HCT116 (cell line): ENCODE results near the gene FLVCR2. TPM values are rescaled to one million over a fixed set of nuclear protein-coding genes. Genes with fewer than 3 reads are reported as not detected.

ENCODE experiments used
- ATAC-seq: fragments of 200-7000 bp; cut with Tn5 transposase; 2 replicates; pipeline ENCODE4 v1.9.1; 2020; ENCODE audit warnings: mild to moderate bottlenecking, moderate library complexity
- BruUV-seq: library from RNA; stranded (reverse); fragments of 400-500 nt; replicated peaks from 2 replicates; lab custom pipeline; 2021; lab: Mats Ljungman, UMichigan
- CTCF ChIA-PET: fragments of 300-600 bp; sonication (Branson Sonifier 250); formaldehyde crosslinking; loops from one replicate; lab custom pipeline; 2021; ENCODE audit warnings: antibody characterized with exemption; lab: Charles Lee
- POLR2A ChIA-PET: fragments of 300-600, 350-600 bp; sonication (Branson Sonifier 250); formaldehyde crosslinking; loops from one replicate; lab custom pipeline; 2021; ENCODE audit warnings: antibody characterized with exemption; lab: Charles Lee
- RAD21 ChIA-PET, 2 experiments: fragments of 300-600 bp; sonication (Branson Sonifier 250); formaldehyde crosslinking; loops; one replicate each; lab custom pipeline; 2023; ENCODE audit warnings: low total read pairs in 2 of 2; ENCODE audit not compliant: uncharacterized antibody in 2 of 2, unreplicated experiment in 2 of 2, low non-redundant PET in 1 of 2; lab: Charles Lee
- DNase-seq: peaks from one replicate; pipeline ENCODE4 v3.0.0-alpha.2; 2010; ENCODE audit warnings: low read depth, low spot score
- H2AFZ ChIP-seq: fragments of 200-600 bp; shearing (Covaris generic), sonication (generic); 2 replicates; pipeline ENCODE4 v1.6.1; 2017; ENCODE audit warnings: low read depth, mixed run types, mixed read lengths, antibody characterized with exemption, low read length; ENCODE audit not compliant: poor library complexity, severe bottlenecking
- H3K27ac ChIP-seq: 2 replicates; pipeline ENCODE4 v1.5.1; 2012; ENCODE audit warnings: low read depth, low read length
- H3K27me3 ChIP-seq: fragments of 200-600 bp; sonication (generic); 2 replicates; pipeline ENCODE4 v1.6.1; 2016; ENCODE audit warnings: mixed run types, low read length, mixed read lengths; ENCODE audit not compliant: insufficient read depth
- H3K36me3 ChIP-seq, 2 experiments: fragments of 200-500 bp in 1 of 2; fragments of 200-600 bp in 1 of 2; sonication (Bioruptor generic) in 1 of 2; sonication (generic) in 1 of 2; 2 replicates each; pipeline versions ENCODE4 v1.5.1 to v1.6.1; 2014 to 2016; ENCODE audit warnings: low read length in 2 of 2, inconsistent platforms in 1 of 2, mixed read lengths in 1 of 2, mixed run types in 1 of 2; ENCODE audit not compliant: insufficient read depth in 2 of 2, control insufficient read depth in 1 of 2
- H3K4me1 ChIP-seq, 2 experiments: fragments of 200-600 bp in 1 of 2; sonication (generic) in 1 of 2; 2 replicates each; pipeline versions ENCODE4 v1.5.1 to v1.6.1; 2012 to 2017; ENCODE audit warnings: low read length in 2 of 2, inconsistent platforms in 1 of 2, mild to moderate bottlenecking in 1 of 2, mixed read lengths in 1 of 2, mixed run types in 1 of 2, moderate library complexity in 1 of 2; ENCODE audit not compliant: insufficient read depth in 2 of 2, control insufficient read depth in 1 of 2
- H3K4me2 ChIP-seq: fragments of 200-600 bp; sonication (generic); 2 replicates; pipeline ENCODE4 v1.6.1; 2017; ENCODE audit warnings: mixed run types, low read length, mixed read lengths
- H3K4me3 ChIP-seq, 2 experiments: fragments of 200-600 bp in 1 of 2; sonication (generic) in 1 of 2; replicated peaks in 1 of 2; 2 replicates each; pipeline ENCODE4 v1.5.1; 2011 to 2016; ENCODE audit warnings: low read length in 2 of 2, control low read depth in 1 of 2, low read depth in 1 of 2, mild to moderate bottlenecking in 1 of 2, mixed read lengths in 1 of 2, mixed run types in 1 of 2
- H3K79me2 ChIP-seq: fragments of 200-600 bp; sonication (generic); 2 replicates; pipeline ENCODE4 v1.6.1; 2017; ENCODE audit warnings: mild to moderate bottlenecking, mixed run types, low read length, moderate library complexity, mixed read lengths; ENCODE audit not compliant: insufficient read depth
- H3K9ac ChIP-seq: fragments of 200-600 bp; sonication (generic); 2 replicates; pipeline ENCODE4 v1.6.1; 2016; ENCODE audit warnings: low read length, mixed read lengths
- H3K9me2 ChIP-seq: fragments of 200-600 bp; sonication (generic), shearing (Covaris generic); 2 replicates; pipeline ENCODE4 v1.6.1; 2017; ENCODE audit warnings: mixed run types, mild to moderate bottlenecking, moderate library complexity; ENCODE audit not compliant: insufficient read depth
- H3K9me3 ChIP-seq, 2 experiments: fragments of 200-500 bp in 1 of 2; fragments of 200-600 bp in 1 of 2; sonication (Bioruptor generic) in 1 of 2; sonication (generic) in 1 of 2; 2 replicates each; pipeline ENCODE4 v1.6.1; 2014 to 2017; ENCODE audit warnings: low read length in 2 of 2, mixed read lengths in 2 of 2, inconsistent platforms in 1 of 2, low read depth in 1 of 2, mild to moderate bottlenecking in 1 of 2, mixed run types in 1 of 2, moderate library complexity in 1 of 2; ENCODE audit not compliant: control insufficient read depth in 1 of 2, insufficient read depth in 1 of 2
- H4K20me1 ChIP-seq: fragments of 200-600 bp; sonication (generic), shearing (Covaris generic); 2 replicates; pipeline ENCODE4 v1.6.1; 2017; ENCODE audit warnings: mixed run types, mild to moderate bottlenecking, moderate library complexity; ENCODE audit not compliant: insufficient read depth
- ATF3 ChIP-seq: IDR thresholded peaks from 2 replicates; pipeline ENCODE4 v1.6.1; 2012
- CEBPB ChIP-seq: IDR thresholded peaks from 2 replicates; pipeline ENCODE4 v1.6.1; 2012; ENCODE audit warnings: low read depth
- FOSL1 ChIP-seq: IDR thresholded peaks from 2 replicates; pipeline ENCODE4 v1.6.1; 2012; ENCODE audit warnings: low read depth
- SRF ChIP-seq: IDR thresholded peaks from 2 replicates; pipeline ENCODE4 v1.6.1; 2012; ENCODE audit warnings: low read depth
- intact Hi-C: fragments of 100-400 bp; cut with micrococcal nuclease; formaldehyde crosslinking; loops from 2 replicates; pipeline ENCODE4 v1.10.0; 2022
- total RNA-seq: library from RNA; stranded (reverse); gene quantifications from one replicate; pipeline ENCODE4 v1.2.1, GENCODE V29; 2021; ENCODE audit not compliant: unreplicated experiment

Gene FLVCR2
- total RNA-seq, 1 experiment from 2014 or later, result 0.84 TPM

GRCh38 chr14:75591987-75592575 is 13.7 kb downstream of the FLVCR2 start:
- Histone ChIP-seq H4K20me1 (no peaks in the 10 kb centered on the region), H3K79me2 (no peaks in the 10 kb centered on the region), H3K36me3 (no peaks in the 10 kb centered on the region), H3K9me2 (no peaks in the 10 kb centered on the region), H3K9me3 (no peaks in the 10 kb centered on the region), H3K27ac (no peak overlapping the region), H3K4me1 (no peaks in the 10 kb centered on the region), H2AFZ (no peak overlapping the region), H3K4me3 (no peak overlapping the region), H3K4me2 (no peak overlapping the region)
- ChIA-PET RAD21 (no interaction called here), CTCF (no interaction called here), POLR2A (no interaction called here)
- DNase-seq (no peak), ATAC-seq (no peak)
- no TSS peak for BruUV-seq
- TF ChIP-seq SRF, result no peak
- TF ChIP-seq, all 23 proteins: peak for 0
- no peaks in the 10 kb centered on the region for H3K27me3 ChIP-seq
- H3K9ac ChIP-seq, result no peak overlapping the region
- intact Hi-C loops, result no loop called here

GRCh38 chr14:75595226-75595625 is 16.8 kb downstream of the FLVCR2 start:
- intact Hi-C loops, result no loop called here
- Histone ChIP-seq H3K4me2 (no peak overlapping the region), H3K9ac (no peak overlapping the region), H3K36me3 (no peaks in the 10 kb centered on the region), H3K27me3 (no peaks in the 10 kb centered on the region), H3K4me1 (no peaks in the 10 kb centered on the region), H3K9me2 (no peaks in the 10 kb centered on the region), H3K27ac (no peak overlapping the region), H3K4me3 (no peak overlapping the region), H4K20me1 (no peaks in the 10 kb centered on the region), H3K9me3 (no peaks in the 10 kb centered on the region), H3K79me2 (no peaks in the 10 kb centered on the region), H2AFZ (no peak overlapping the region)
- RAD21 ChIA-PET, result no interaction called here
- DNase-seq (no peak), ATAC-seq (no peak)
- no TSS peak for BruUV-seq
- TF ChIP-seq CEBPB (no peak), FOSL1 (no peak), ATF3 (no peak)
- POLR2A ChIA-PET, result no interaction called here
- CTCF ChIA-PET, result no interaction called here
